Neural crest cell (in vitro differentiated cells): ENCODE results near the gene ABCA1. TPM values are rescaled to one million over a fixed set of nuclear protein-coding genes. Genes with fewer than 3 reads are reported as not detected.

ENCODE experiments used
- DNase-seq: peaks from one replicate; pipeline ENCODE4 v3.0.0; 2021; ENCODE audit warnings: low read depth, mixed read lengths, low spot score
- H3K27ac Mint-ChIP-seq: one replicate; pipeline ENCODE4 v1.8.0; 2021; ENCODE audit warnings: mild to moderate bottlenecking, mixed read lengths; ENCODE audit not compliant: unreplicated experiment
- H3K27me3 Mint-ChIP-seq: 2 replicates; pipeline ENCODE4 v1.8.0; 2021; ENCODE audit warnings: low read depth, mild to moderate bottlenecking, mixed read lengths
- H3K36me3 Mint-ChIP-seq: 2 replicates; pipeline ENCODE4 v1.8.0; 2021; ENCODE audit warnings: low read depth, mild to moderate bottlenecking, mixed read lengths
- H3K4me1 Mint-ChIP-seq: 2 replicates; pipeline ENCODE4 v1.8.0; 2021; ENCODE audit warnings: mixed read lengths
- H3K4me3 Mint-ChIP-seq: one replicate; pipeline ENCODE4 v1.8.0; 2021; ENCODE audit warnings: mild to moderate bottlenecking, mixed read lengths
- H3K9me3 Mint-ChIP-seq: 2 replicates; pipeline ENCODE4 v1.8.0; 2021; ENCODE audit warnings: mixed read lengths
- CTCF ChIP-seq: fragments of 200-600 bp; sonication (generic); conservative IDR thresholded peaks from 2 replicates; pipeline ENCODE4 v1.5.0; 2021; ENCODE audit warnings: antibody characterized with exemption, mild to moderate bottlenecking
- total RNA-seq: library from RNA; stranded (reverse); gene quantifications from 2 replicates; pipeline ENCODE4 v1.2.1, GENCODE V29; 2021

Gene ABCA1
- total RNA-seq, 1 donor from 2014 or later = 6.5 TPM

DNA sequence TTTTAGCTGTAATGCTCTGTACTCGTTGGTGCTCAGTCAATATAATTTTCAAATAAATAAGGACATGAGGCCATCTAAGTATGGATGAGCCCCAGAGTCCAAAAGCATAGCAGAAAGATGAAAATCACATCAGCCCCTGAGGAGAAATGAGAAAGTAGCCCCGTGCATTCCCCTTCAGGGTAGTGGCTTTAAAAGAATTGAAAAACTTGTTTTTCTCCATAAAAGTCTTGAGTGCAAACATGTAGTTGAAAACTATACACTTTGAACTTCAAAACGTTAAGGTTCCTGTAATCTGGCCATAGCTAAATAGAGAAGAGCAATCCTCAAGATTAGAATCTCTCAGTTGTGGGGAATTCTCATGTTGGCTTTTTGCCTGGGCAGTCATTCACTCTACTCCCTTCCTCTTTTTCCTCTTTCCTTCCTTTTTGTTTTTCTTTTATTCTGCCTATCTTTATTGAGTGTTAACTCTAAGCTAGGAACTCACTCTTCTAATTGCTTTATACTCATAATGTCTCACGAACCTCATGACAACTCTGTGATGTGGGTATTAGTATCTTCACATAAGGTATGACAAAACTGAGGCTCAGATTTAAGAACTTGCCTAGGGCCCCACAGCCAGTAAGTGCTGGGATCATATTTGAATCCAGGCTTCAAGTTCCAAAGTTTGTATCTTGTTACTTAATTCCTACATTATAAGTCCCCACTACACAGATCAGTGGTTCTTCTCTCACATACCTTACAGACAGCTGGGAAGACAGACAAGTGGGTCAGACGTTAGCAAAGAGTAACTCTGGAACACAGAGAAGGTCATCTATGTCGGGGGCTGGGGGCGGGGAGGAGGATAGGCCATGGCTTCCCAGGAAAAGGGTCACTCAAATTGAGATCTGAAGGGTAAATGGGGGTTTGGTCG, 46.4 kb upstream of the ABCA1 start:
- Mint-ChIP-seq H3K27me3 (no peaks in the 10 kb centered on the region), H3K4me1 (no peaks in the 10 kb centered on the region), H3K36me3 (no peaks in the 10 kb centered on the region), H3K4me3 (no peak overlapping the region), H3K9me3 (no peaks in the 10 kb centered on the region), H3K27ac (no peak overlapping the region)
- DNase-seq = no peak
- TF ChIP-seq CTCF = no peak

- Mint-ChIP-seq H3K9me3 (no peaks in the 10 kb centered on the region), H3K27me3 (no peaks in the 10 kb centered on the region), H3K4me3 (peak overlapping the region; percentile 39), H3K27ac (peak overlapping the region; percentile 17), H3K36me3 (no peaks in the 10 kb centered on the region), H3K4me1 (peaks cover 14% of the 10 kb centered on the region)
- no peak for TF ChIP-seq CTCF
- DNase-seq = no peak
These were observed 44.4 kb upstream of the ABCA1 start for GRCh38 chr9:104972242-104972866.

DNA sequence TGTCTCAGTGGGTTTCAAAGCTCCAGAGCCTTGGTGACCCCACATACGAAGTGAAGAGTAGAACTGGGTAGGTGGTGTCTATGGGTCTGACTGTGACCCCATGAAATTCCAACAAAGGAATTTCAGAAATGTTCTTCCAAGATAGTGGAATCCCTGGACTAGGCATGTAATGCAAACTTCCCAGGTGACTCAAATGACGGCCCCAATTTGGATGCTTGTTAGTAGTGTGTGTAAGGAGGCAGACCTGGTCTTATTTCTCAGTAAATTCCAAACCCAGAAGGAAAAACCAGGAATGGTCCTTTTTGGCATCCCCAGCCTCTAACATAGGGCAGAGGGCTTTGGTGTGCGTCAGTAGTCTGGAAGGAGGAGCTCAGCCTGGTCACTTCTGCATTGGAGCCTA, 43.6 kb upstream of the ABCA1 start:
- H3K27me3 Mint-ChIP-seq = no peaks in the 10 kb centered on the region
- TF ChIP-seq CTCF = no peak
- H3K36me3 Mint-ChIP-seq = no peaks in the 10 kb centered on the region
- H3K4me1 Mint-ChIP-seq = peaks cover 14% of the 10 kb centered on the region
- H3K4me3 Mint-ChIP-seq = no peak overlapping the region
- H3K27ac Mint-ChIP-seq = no peak overlapping the region
- no peak for DNase-seq
- no peaks in the 10 kb centered on the region for H3K9me3 Mint-ChIP-seq

- Mint-ChIP-seq H3K27me3 (no peaks in the 10 kb centered on the region), H3K9me3 (no peaks in the 10 kb centered on the region), H3K4me1 (peaks cover 14% of the 10 kb centered on the region), H3K27ac (no peak overlapping the region), H3K4me3 (peak overlapping the region; percentile 24), H3K36me3 (no peaks in the 10 kb centered on the region)
- DNase-seq = no peak
- no peak for TF ChIP-seq CTCF
These were observed 42.5 kb upstream of the ABCA1 start for GRCh38 chr9:104970271-104970987.

GRCh38 chr9:104969116-104969515, 41.2 kb upstream of the ABCA1 start:
- no peaks in the 10 kb centered on the region for H3K36me3 Mint-ChIP-seq
- H3K27me3 Mint-ChIP-seq = no peaks in the 10 kb centered on the region
- peak overlapping the region; percentile 99 for H3K4me3 Mint-ChIP-seq
- TF ChIP-seq CTCF = no peak
- H3K9me3 Mint-ChIP-seq = no peaks in the 10 kb centered on the region
- no peak overlapping the region for H3K27ac Mint-ChIP-seq
- peaks cover 14% of the 10 kb centered on the region for H3K4me1 Mint-ChIP-seq
- DNase-seq = no peak
